NB4 (cell line): ENCODE measurements around the gene IYD.

Experiments used
- CTCF ChIP-seq: IDR thresholded peaks from one replicate; pipeline ENCODE4 v1.5.1; 2012; ENCODE audit warnings: low read depth, low read length
- MAX ChIP-seq: IDR thresholded peaks from 2 replicates; pipeline ENCODE4 v1.6.1; 2011; ENCODE audit warnings: low read depth, low read length
- MYC ChIP-seq: IDR thresholded peaks from 2 replicates; pipeline ENCODE4 v1.6.1; 2011; ENCODE audit warnings: low read depth, low read length
- POLR2A ChIP-seq: IDR thresholded peaks from 2 replicates; pipeline ENCODE4 v1.6.1; 2011; ENCODE audit warnings: mild to moderate bottlenecking; ENCODE audit not compliant: insufficient read length; ENCODE audit errors: extremely low read depth

- no peak for TF ChIP-seq CTCF
- TF ChIP-seq POLR2A = no peak
- no peak for TF ChIP-seq MYC
- no peak for TF ChIP-seq MAX
These were observed 596 bp downstream of the IYD start for GRCh38 chr6:150369408-150369807.
